A673 (cell line): Measurements from ENCODE around the gene SDCBP2.

ENCODE experiments used
- EZH2 ChIP-seq: fragments of 200-600 bp; sonication (generic); IDR thresholded peaks from 2 replicates; pipeline ENCODE4 v1.6.1; 2017; ENCODE audit warnings: borderline replicate concordance, low read depth, mild to moderate bottlenecking, mixed read lengths, antibody characterized with exemption, low read length; ENCODE audit not compliant: poor library complexity, severe bottlenecking
- TF ChIP-seq, protein P1 (sequence below): fragments of 300-800, 200-600 bp; sonication (generic); conservative IDR thresholded peaks from 2 replicates; pipeline ENCODE4 v1.5.1; 2017; ENCODE audit warnings: low read depth, mild to moderate bottlenecking, antibody characterized with exemption, low read length, moderate library complexity, mixed read lengths

DNA sequence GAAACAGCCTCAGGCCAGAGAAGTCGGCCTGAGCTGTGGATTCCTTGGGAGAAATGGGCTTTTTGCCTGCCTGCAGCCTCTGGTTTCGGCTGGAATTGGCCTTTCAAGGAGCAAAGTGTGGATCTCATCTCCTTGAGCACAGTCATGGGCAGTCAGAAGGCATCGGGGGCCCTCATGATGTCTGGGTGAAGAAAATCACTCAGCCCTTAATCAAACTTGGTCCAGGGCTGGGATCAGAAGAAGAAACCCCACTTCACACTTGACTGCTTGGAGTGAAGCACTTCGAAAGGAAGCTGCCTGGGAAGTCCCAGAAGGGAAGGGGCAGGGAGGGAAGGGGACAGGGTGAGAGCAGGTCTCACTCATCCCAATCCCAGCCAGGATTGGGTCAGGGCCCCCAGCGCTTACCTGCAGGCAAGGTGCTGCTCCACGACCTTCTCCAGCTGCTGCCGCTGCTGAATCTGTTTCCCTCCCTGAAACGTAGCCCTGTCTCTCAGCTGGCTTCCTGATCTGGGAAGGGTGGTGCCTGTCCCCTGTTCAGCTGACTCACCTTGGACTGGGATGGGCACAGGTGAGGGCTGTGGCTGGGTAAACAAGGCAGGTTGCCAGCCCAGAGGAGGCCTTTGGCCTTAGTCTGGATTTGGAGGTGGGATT, at the start of gene SDCBP2:
- TF ChIP-seq, protein P1, sequence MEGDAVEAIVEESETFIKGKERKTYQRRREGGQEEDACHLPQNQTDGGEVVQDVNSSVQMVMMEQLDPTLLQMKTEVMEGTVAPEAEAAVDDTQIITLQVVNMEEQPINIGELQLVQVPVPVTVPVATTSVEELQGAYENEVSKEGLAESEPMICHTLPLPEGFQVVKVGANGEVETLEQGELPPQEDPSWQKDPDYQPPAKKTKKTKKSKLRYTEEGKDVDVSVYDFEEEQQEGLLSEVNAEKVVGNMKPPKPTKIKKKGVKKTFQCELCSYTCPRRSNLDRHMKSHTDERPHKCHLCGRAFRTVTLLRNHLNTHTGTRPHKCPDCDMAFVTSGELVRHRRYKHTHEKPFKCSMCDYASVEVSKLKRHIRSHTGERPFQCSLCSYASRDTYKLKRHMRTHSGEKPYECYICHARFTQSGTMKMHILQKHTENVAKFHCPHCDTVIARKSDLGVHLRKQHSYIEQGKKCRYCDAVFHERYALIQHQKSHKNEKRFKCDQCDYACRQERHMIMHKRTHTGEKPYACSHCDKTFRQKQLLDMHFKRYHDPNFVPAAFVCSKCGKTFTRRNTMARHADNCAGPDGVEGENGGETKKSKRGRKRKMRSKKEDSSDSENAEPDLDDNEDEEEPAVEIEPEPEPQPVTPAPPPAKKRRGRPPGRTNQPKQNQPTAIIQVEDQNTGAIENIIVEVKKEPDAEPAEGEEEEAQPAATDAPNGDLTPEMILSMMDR: no peak
- TF ChIP-seq EZH2: no peak
